NCI-H2107 treated with DMSO at 0.1 percent for 48 hours (cell line): ENCODE data around the gene LPAR1.

Source experiments
- DNase-seq: peaks from one replicate; lab custom pipeline; 2025; ENCODE audit not compliant: unreplicated experiment; lab: John Stamatoyannopoulos, UW

Gene LPAR1

DNA sequence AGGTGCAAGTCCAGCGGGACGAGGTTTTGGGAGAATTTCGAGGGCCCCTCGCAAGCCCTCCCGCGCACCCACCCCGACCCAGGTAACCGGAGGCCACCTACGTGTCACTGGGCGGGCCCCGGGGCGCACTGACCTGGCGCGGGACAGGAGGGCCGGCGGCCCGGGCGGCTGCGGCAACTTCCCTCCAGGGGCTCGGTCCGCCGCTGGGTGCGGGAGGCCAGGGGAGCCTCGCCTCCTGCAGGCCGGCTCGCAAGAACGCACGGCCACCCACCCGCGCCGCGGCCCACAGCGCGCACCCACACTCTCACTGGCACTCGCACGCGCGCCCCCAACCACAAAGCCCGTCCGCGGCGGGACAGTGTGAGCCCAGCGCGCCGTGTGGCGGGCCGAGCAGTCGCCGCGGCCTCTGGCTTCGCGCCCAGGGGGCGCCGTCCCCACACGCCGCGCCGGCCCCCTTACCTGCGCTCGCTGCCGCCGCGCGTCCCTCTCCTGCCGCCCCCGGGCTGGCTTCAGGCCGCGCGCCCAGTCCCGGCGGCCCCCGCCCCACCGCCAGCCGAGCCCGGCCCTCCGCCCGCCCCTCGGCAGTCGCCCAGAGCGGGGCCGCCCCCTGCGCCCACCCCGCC, 451 bp downstream of the LPAR1 start:
- no peak for DNase-seq

DNA sequence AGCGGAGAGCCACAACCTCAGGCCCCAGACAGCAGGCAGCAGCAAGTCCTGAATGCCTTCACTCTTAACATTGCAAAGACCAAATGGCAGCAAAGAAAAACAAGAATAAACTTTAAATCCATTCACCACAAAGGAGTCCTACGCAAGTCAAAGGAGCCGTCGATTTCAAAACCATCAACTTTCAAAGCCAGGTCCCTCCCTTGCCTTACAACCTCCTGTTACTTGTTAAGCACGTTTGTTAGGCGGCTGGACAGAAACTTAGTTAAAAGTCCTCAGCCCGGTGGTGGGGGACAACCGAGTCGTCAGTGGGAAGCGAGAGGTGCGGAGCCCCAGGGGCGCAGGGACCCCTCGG, 938 bp downstream of the LPAR1 start:
- no peak for DNase-seq

DNA sequence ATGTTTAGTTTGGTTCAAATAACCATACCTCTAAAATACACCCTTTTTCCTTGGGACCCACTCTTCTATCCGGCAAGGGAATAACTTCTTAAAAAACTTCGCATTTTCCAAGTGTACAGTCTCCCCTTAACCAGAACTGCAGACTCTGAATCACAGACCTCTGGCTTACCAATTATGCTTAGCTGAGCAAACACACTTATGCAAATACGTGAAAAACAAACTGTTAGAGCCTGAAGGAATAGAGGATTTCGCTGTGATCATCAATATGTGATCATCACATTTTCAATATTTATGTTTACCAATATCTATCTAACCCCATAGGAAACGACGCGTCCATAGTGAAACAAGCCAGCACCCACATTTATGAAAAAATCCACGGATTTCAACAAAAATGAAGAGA, 1.3 kb downstream of the LPAR1 start:
- no peak for DNase-seq

GRCh38 chr9:111036429-111036789, 1.9 kb downstream of the LPAR1 start:
- DNase-seq: no peak

GRCh38 chr9:111035543-111036428, 2.5 kb downstream of the LPAR1 start:
- no peak for DNase-seq

GRCh38 chr9:111034898-111035539, 3.3 kb downstream of the LPAR1 start:
- DNase-seq: no peak

- DNase-seq: no peak
Observed at GRCh38 chr9:111034170-111034897, 3.9 kb downstream of the LPAR1 start.

- DNase-seq: no peak
Observed at GRCh38 chr9:111030492-111030891, 7.8 kb downstream of the LPAR1 start.

- no peak for DNase-seq
Observed at GRCh38 chr9:111029260-111029659, 9.0 kb downstream of the LPAR1 start.

- no peak for DNase-seq
Observed at GRCh38 chr9:111027798-111028197, 10.5 kb downstream of the LPAR1 start.

GRCh38 chr9:111023128-111023527, 15.1 kb downstream of the LPAR1 start:
- no peak for DNase-seq

GRCh38 chr9:111020594-111020993, 17.7 kb downstream of the LPAR1 start:
- no peak for DNase-seq

- no peak for DNase-seq
Observed at GRCh38 chr9:111016426-111017045, 21.7 kb downstream of the LPAR1 start.

- DNase-seq: no peak
Observed at GRCh38 chr9:111016016-111016415, 22.3 kb downstream of the LPAR1 start.

DNA sequence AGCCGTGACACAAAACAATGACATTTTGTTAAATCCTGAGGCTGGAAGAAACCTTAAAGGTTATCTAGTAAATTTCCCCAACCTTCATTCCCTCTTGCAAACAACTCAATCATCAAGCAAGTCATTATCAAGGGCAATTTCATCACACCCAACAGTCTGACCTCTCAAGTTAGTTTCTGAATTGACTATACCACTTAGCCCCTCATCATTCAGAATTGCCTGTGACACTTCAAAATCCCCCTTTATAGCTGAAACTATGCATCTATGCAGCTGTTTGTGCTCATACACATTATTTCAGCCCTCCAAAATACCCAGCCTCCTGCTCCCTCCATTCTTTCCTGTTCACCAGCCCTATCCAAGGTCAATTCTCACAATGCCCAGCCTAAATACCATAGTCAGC, 24.6 kb downstream of the LPAR1 start:
- DNase-seq: no peak

DNA sequence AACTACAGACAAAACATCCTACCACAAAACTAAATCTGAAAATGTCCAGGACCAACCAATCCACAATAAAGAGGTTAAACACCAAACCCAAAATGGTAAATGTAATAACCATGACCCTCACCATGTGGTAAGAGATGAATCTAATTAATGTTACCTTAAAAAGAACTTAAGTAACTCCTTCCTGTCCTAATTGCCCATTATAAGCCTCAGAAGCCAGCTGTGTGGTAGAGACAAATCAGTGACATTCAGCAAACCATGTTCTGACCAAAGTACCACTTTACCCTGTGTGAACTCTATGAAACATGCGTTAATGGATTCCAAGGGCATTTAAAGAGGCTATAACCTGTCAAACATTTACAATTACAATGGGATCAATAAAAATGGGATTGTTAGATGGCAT, 25.0 kb downstream of the LPAR1 start:
- no peak for DNase-seq

- no peak for DNase-seq
Observed at GRCh38 chr9:111008158-111009075, 29.9 kb downstream of the LPAR1 start.

GRCh38 chr9:111005746-111006470, 32.4 kb downstream of the LPAR1 start:
- DNase-seq: no peak

DNA sequence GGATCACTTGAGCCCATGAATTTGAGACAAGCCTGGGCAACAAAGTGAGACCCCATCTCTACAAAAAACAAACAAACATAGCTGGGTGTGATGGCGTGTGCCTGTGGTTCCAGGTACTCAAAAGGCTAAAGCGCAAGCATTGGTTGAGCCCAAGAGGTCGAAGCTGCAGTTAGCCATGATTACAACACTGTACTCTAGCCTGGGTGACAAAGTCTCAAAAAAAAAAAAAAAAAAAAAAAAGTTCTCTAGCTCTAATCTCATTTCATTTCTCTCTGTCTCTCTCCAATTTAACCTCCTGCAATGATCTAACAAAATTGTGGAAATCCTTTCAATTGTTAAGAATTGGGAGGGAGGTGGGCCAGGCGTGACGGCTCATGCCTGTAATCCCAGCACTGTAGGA, 33.3 kb downstream of the LPAR1 start:
- no peak for DNase-seq
